HG02870 (cell line): ENCODE data around the gene RPTOR.
"Not testable (repeated sequence)": the region's sequence is repeated elsewhere in the genome, so short reads cannot be mapped to it uniquely, and the experiment has no call there.

Source experiments
- ATAC-seq: cut with Tn5 transposase; IDR thresholded peaks from one replicate; pipeline ENCODE4 v1.9.1; 2021; ENCODE audit warnings: mild to moderate bottlenecking, moderate library complexity; ENCODE audit not compliant: unreplicated experiment

RPTOR gene

GRCh38 chr17:80790981-80791742 lies 246.5 kb downstream of the RPTOR start:
- ATAC-seq: no peak

GRCh38 chr17:80791758-80792284 lies 247.2 kb downstream of the RPTOR start:
- no peak for ATAC-seq

GRCh38 chr17:80792373-80792781 lies 247.7 kb downstream of the RPTOR start:
- no peak for ATAC-seq

GRCh38 chr17:80793421-80793820 lies 248.8 kb downstream of the RPTOR start:
- ATAC-seq: no peak

- no peak for ATAC-seq
These were observed 249.2 kb downstream of the RPTOR start for GRCh38 chr17:80793851-80794267.

- ATAC-seq: no peak
These were observed 249.8 kb downstream of the RPTOR start for GRCh38 chr17:80794281-80795089.

GRCh38 chr17:80795090-80795580 lies 250.5 kb downstream of the RPTOR start:
- ATAC-seq: no peak

- ATAC-seq: no peak
These were observed 251.1 kb downstream of the RPTOR start for GRCh38 chr17:80795754-80796153.

- no peak for ATAC-seq
These were observed 251.8 kb downstream of the RPTOR start for GRCh38 chr17:80796430-80796861.

GRCh38 chr17:80797222-80797621 lies 252.6 kb downstream of the RPTOR start:
- not testable (repeated sequence) for ATAC-seq

- ATAC-seq: no peak
These were observed 253.3 kb downstream of the RPTOR start for GRCh38 chr17:80797741-80798594.

GRCh38 chr17:80798595-80799537 lies 254.2 kb downstream of the RPTOR start:
- no peak for ATAC-seq

- ATAC-seq: no peak
These were observed 255.2 kb downstream of the RPTOR start for GRCh38 chr17:80799538-80800480.

- no peak for ATAC-seq
These were observed 256.1 kb downstream of the RPTOR start for GRCh38 chr17:80800481-80801391.

- ATAC-seq: no peak
These were observed 258.2 kb downstream of the RPTOR start for GRCh38 chr17:80802626-80803450.
